GM12892 (cell line): ENCODE results near the gene CHTF18.

Experiments used
- POLR2A ChIP-seq: IDR thresholded peaks from 2 replicates; pipeline ENCODE4 v1.6.1; 2011; ENCODE audit warnings: low read depth, low read length, control low read depth
- POLR2AphosphoS5 ChIP-seq: IDR thresholded peaks from 2 replicates; pipeline ENCODE4 v1.6.1; 2011; ENCODE audit warnings: low read depth, low read length, control low read depth
- TAF1 ChIP-seq: IDR thresholded peaks from 2 replicates; pipeline ENCODE4 v1.6.1; 2011; ENCODE audit warnings: low read depth, mild to moderate bottlenecking, control low read depth, low read length, borderline replicate concordance

GRCh38 chr16:778447-778846 lies 10.0 kb upstream of the CHTF18 start:
- TF ChIP-seq POLR2A (no peak), POLR2AphosphoS5 (no peak), TAF1 (no peak)
